HG03565 (cell line): Measurements from ENCODE around the gene GNG3.

ENCODE experiments used
- ATAC-seq: cut with Tn5 transposase; IDR thresholded peaks from one replicate; pipeline ENCODE4 v1.9.1; 2021; ENCODE audit warnings: mild to moderate bottlenecking, moderate library complexity; ENCODE audit not compliant: unreplicated experiment

The GNG3 gene

DNA sequence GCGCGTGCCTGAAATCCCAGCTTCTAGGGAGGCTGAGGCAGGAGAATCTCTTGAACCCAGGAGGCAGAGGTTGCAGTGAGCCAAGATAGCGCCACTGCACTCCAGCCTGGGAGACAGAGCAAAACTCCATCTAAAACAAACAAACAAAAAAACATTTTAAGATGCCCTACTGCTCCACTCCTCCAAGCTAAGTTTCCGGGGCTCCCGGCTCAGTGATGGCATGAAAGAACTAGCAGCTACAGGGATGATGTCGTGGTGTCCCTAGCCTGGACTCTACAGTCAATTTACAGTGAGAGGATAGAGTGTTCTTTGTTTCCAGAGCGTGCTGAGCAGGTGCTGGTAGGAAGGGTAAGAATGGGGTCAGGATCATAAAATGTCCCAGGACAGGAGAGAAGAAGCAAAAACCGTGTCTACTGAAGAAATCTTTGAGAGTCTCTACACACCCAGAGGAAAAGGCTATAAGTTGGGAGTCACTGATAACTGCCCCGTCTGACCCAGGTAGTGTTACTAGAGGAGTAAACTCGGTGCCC lies 47.7 kb downstream of the GNG3 start:
- no peak for ATAC-seq

DNA sequence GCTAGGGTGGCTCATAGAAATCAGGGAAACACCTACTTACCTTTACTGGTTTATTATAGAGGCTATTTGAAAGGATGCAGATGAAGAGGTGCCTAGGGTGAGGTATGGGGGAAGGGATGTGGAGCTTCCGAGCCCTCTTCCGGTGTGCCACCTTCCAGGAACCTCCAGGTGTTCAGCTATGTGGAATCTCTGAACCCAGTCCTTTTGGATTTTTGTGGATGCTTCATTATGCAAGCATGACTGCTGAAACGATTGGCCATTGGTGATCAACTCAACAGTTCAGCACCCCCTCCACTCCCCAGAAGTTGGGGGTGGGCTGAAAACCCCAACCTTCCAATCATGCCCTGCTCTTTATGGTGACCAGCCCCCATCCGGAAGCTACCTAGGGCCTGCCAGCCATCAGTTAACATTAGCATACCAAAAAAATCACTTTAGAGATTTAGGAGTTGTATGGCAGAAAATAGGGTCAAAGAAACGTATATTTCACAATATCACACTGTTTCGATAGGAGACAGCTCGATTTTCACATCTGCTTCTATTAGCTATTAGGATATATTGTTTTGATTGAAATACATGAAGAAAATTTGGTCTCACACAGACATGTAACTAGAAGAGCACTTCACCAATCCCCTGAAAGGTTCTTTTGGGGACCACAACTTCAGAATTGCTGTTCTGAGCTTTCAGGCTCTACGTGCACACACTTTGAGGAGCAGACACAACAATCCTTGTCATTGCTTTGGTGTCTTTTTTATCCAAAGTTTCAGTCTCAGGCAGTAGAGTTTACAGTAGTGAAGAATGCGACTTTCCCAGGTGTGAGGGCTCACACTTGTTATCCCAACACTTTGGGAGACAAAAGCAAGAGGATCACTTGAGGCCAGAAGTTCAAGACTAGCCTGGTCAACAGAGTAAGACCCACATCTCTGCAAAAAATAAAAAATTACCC lies 50.6 kb downstream of the GNG3 start:
- no peak for ATAC-seq
